Stimulated activated CD8-positive, alpha-beta memory T cell treated with anti-CD3 and anti-CD28 coated beads, Interleukin-7, amount 100 ng/mL, for 48 hours (primary cell): ENCODE results near the gene EDA.
"Not testable (repeated sequence)": the region's sequence is repeated elsewhere in the genome, so short reads cannot be mapped to it uniquely, and the experiment has no call there.

Experiments used
- DNase-seq, 2 donors: peaks; one replicate each; pipeline ENCODE4 v3.0.0-alpha.2; 2020; ENCODE audit warnings: low read depth in 1 of 2; ENCODE audit errors: extremely low read depth in 1 of 2

The EDA gene

GRCh38 chrX:69948276-69948797 lies 332.4 kb downstream of the EDA start:
- no peak for DNase-seq

- no peak for DNase-seq
Measured at GRCh38 chrX:69951753-69952152, 335.8 kb downstream of the EDA start.

- no peak for DNase-seq
Measured at GRCh38 chrX:69959712-69960111, 343.8 kb downstream of the EDA start.

GRCh38 chrX:69961365-69962072 lies 345.6 kb downstream of the EDA start:
- DNase-seq, result no peak

- no peak for DNase-seq
Measured at GRCh38 chrX:69968950-69969349, 353.0 kb downstream of the EDA start.

- DNase-seq, result no peak
Measured at GRCh38 chrX:69969460-69969859, 353.5 kb downstream of the EDA start.

- no peak for DNase-seq
Measured at GRCh38 chrX:69987691-69988090, 371.8 kb downstream of the EDA start.

- no peak for DNase-seq
Measured at GRCh38 chrX:69988955-69989394, 373.1 kb downstream of the EDA start.

- DNase-seq, result no peak
Measured at GRCh38 chrX:69991685-69992084, 375.8 kb downstream of the EDA start.

GRCh38 chrX:69993494-69993893 lies 377.6 kb downstream of the EDA start:
- no peak for DNase-seq

- DNase-seq, result no peak
Measured at GRCh38 chrX:69995362-69996112, 379.6 kb downstream of the EDA start.

- no peak for DNase-seq
Measured at GRCh38 chrX:69996113-69996468, 380.2 kb downstream of the EDA start.

- DNase-seq, result not testable (repeated sequence)
Measured at GRCh38 chrX:69998299-69998698, 382.4 kb downstream of the EDA start.

GRCh38 chrX:70001269-70001668 lies 385.4 kb downstream of the EDA start:
- DNase-seq, result no peak

- DNase-seq, result no peak
Measured at GRCh38 chrX:70001708-70002341, 385.9 kb downstream of the EDA start.

GRCh38 chrX:70007946-70008345 lies 392.0 kb downstream of the EDA start:
- DNase-seq, result no peak

- DNase-seq, result no peak
Measured at GRCh38 chrX:70009049-70009448, 393.1 kb downstream of the EDA start.

GRCh38 chrX:70009970-70010369 lies 394.1 kb downstream of the EDA start:
- DNase-seq, result no peak

- no peak for DNase-seq
Measured at GRCh38 chrX:70012756-70013155, 396.8 kb downstream of the EDA start.

GRCh38 chrX:70013466-70014381 lies 397.8 kb downstream of the EDA start:
- DNase-seq, result no peak

- DNase-seq, result no peak
Measured at GRCh38 chrX:70016513-70016912, 400.6 kb downstream of the EDA start.
